Measurements from ENCODE around the gene PPM1J. TPM values are rescaled to one million over a fixed set of nuclear protein-coding genes. Genes with fewer than 3 reads are reported as not detected.
"Not testable (repeated sequence)": the region's sequence is repeated elsewhere in the genome, so short reads cannot be mapped to it uniquely, and the experiment has no call there.

PPM1J gene
- total and polyA plus RNA-seq, 2 donors from 2014 or later = 2.0 to 3.4 TPM

DNA sequence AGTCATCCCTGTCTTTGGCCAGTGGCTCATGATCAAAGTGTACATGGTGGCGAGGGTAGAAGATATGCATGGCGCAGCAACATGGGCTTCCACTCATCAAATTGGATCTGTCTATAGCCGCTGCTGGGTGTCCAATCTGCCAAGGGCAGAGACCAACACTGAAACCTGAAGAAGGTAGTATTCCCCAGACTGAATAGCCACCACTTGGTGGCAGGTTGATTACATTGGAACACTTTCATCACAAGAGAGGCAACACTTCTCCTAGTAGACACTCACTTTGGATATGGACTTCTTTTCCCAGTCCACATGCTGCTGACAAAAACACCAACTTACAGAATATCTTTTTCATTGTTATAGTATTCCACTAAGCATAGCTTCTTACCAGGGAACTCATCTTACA lies 22.4 kb upstream of the PPM1J start:
- FAIRE-seq (no peak), DNase-seq (peak in 1 of 5 donors; percentile 7)
- TF ChIP-seq, protein P1, sequence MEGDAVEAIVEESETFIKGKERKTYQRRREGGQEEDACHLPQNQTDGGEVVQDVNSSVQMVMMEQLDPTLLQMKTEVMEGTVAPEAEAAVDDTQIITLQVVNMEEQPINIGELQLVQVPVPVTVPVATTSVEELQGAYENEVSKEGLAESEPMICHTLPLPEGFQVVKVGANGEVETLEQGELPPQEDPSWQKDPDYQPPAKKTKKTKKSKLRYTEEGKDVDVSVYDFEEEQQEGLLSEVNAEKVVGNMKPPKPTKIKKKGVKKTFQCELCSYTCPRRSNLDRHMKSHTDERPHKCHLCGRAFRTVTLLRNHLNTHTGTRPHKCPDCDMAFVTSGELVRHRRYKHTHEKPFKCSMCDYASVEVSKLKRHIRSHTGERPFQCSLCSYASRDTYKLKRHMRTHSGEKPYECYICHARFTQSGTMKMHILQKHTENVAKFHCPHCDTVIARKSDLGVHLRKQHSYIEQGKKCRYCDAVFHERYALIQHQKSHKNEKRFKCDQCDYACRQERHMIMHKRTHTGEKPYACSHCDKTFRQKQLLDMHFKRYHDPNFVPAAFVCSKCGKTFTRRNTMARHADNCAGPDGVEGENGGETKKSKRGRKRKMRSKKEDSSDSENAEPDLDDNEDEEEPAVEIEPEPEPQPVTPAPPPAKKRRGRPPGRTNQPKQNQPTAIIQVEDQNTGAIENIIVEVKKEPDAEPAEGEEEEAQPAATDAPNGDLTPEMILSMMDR (IDR thresholded peaks at IDR 0.05; ENCODE audit: borderline replicate concordance, extremely low read depth, insufficient read depth) = no peak
- Histone ChIP-seq H3K36me3 (ENCODE audit: control insufficient read depth in 2 of 3, insufficient read depth in 3 of 3, low read length in 3 of 3) (no peaks in the 10 kb centered on the region), H3K9me3 (ENCODE audit: control insufficient read depth in 2 of 3, insufficient read depth in 1 of 3, low read length in 3 of 3) (no peaks in the 10 kb centered on the region), H3K4me3 (ENCODE audit: low read length in 3 of 3) (no peak overlapping the region), H3K4me1 (ENCODE audit: control insufficient read depth in 2 of 3, insufficient read depth in 2 of 3, low read depth in 1 of 3, low read length in 3 of 3) (no peaks in the 10 kb centered on the region), H3K27me3 (ENCODE audit: control insufficient read depth, insufficient read depth, low read length) (no peaks in the 10 kb centered on the region), H3K9ac (ENCODE audit: low read length in 3 of 3) (no peak overlapping the region), H3K27ac (ENCODE audit: low read depth in 2 of 2, low read length in 2 of 2) (no peak overlapping the region)
- intact Hi-C loops (cut with DNase I) = loop anchor here (10.0 kb wide), 1 partner anchor 57 kb away; no protein-coding TSS in a partner anchor

DNA sequence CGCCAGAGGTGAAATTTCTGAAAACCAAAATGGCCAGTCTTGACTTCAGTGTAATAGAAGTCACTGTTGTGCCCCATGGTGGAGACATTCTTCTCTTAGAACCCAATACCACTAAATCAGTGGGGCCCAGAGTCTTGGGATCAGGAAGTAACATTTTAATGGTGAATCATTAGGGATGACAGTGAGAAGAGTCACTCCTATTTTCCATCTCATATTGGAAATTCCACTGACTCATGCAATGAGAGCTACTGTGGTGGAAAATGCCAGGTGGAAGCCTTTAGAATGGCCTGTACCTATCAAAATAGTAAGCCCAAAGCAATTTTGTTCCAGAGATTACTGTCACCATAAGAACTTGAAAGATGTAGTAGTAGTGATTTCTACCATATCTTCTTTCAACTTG lies 20.6 kb upstream of the PPM1J start:
- no peaks in the 10 kb centered on the region for H3K9me3 ChIP-seq (ENCODE audit: control insufficient read depth in 2 of 3, insufficient read depth in 1 of 3, low read length in 3 of 3)
- no peak overlapping the region for H3K27ac ChIP-seq (ENCODE audit: low read depth in 2 of 2, low read length in 2 of 2)
- H3K27me3 ChIP-seq (ENCODE audit: control insufficient read depth, insufficient read depth, low read length) = no peaks in the 10 kb centered on the region
- TF ChIP-seq, protein P1 (IDR thresholded peaks at IDR 0.05; ENCODE audit: borderline replicate concordance, extremely low read depth, insufficient read depth) = no peak
- no peaks in the 10 kb centered on the region for H3K4me1 ChIP-seq (ENCODE audit: control insufficient read depth in 2 of 3, insufficient read depth in 2 of 3, low read depth in 1 of 3, low read length in 3 of 3)
- intact Hi-C loops (cut with DNase I) = loop anchor here (10.0 kb wide), 1 partner anchor 59 kb away; no protein-coding TSS in a partner anchor
- peak in 1 of 5 donors; percentile 0 for DNase-seq
- no peak overlapping the region for H3K4me3 ChIP-seq (ENCODE audit: low read length in 3 of 3)
- H3K36me3 ChIP-seq (ENCODE audit: control insufficient read depth in 2 of 3, insufficient read depth in 3 of 3, low read length in 3 of 3) = no peaks in the 10 kb centered on the region
- no peak overlapping the region for H3K9ac ChIP-seq (ENCODE audit: low read length in 3 of 3)
- FAIRE-seq = no peak

DNA sequence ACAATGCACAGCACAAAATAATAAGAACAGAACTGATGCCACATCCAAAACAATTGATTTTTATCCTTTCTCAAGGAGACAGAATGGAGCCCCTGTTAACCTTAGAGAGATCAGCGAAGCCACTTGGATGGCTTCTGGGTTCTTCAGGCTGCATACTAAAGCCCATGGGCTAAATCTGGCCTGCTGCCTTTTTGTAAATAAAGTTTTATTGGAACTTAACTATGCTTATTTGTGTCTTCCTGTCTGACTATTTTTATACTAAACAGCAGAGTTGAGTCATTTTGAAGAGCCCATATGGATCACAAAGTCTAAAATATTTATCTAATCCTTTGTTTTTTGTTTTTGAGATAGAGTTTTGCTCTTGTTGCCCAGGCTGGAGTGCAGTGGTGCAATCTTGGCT lies 16.3 kb upstream of the PPM1J start:
- no peak overlapping the region for H3K9ac ChIP-seq (ENCODE audit: low read length in 3 of 3)
- FAIRE-seq = no peak
- H3K4me3 ChIP-seq (ENCODE audit: low read length in 3 of 3) = no peak overlapping the region
- H3K36me3 ChIP-seq (ENCODE audit: control insufficient read depth in 2 of 3, insufficient read depth in 3 of 3, low read length in 3 of 3) = no peaks in the 10 kb centered on the region
- no peak overlapping the region for H3K27ac ChIP-seq (ENCODE audit: low read depth in 2 of 2, low read length in 2 of 2)
- H3K4me1 ChIP-seq (ENCODE audit: control insufficient read depth in 2 of 3, insufficient read depth in 2 of 3, low read depth in 1 of 3, low read length in 3 of 3) = no peaks in the 10 kb centered on the region
- intact Hi-C loops (cut with DNase I) = loop anchor here (10.0 kb wide), 1 partner anchor 63 kb away; no protein-coding TSS in a partner anchor
- TF ChIP-seq, protein P1 (IDR thresholded peaks at IDR 0.05; ENCODE audit: borderline replicate concordance, extremely low read depth, insufficient read depth) = no peak
- H3K27me3 ChIP-seq (ENCODE audit: control insufficient read depth, insufficient read depth, low read length) = no peaks in the 10 kb centered on the region
- no peak for DNase-seq
- no peaks in the 10 kb centered on the region for H3K9me3 ChIP-seq (ENCODE audit: control insufficient read depth in 2 of 3, insufficient read depth in 1 of 3, low read length in 3 of 3)

DNA sequence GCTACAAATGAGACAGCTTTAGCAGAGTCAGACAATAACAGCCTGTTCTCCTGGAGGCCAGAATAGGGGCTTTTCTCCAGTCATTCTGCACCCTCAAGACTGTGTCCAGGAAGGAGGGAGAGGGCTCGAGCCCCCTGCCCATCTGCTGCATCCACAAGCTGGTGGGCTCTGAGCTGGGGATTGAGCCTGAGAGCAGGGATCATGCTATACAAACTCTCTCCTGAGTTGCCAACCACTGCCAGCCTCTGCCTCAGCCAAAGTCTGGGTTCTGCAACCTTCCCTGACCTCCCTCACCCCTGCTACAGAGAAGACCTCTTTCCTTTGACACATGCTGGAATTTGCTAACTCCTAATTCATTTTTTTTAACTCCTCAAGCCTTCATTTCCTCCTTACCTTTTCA lies 14.8 kb upstream of the PPM1J start:
- no peak overlapping the region for H3K27ac ChIP-seq (ENCODE audit: low read depth in 2 of 2, low read length in 2 of 2)
- no peak for FAIRE-seq
- DNase-seq = no peak
- intact Hi-C loops (cut with DNase I) = loop anchor here (10.0 kb wide), 2 partner anchors 65 to 315 kb away; no protein-coding TSS in a partner anchor
- TF ChIP-seq, protein P1 (IDR thresholded peaks at IDR 0.05; ENCODE audit: borderline replicate concordance, extremely low read depth, insufficient read depth) = no peak
- H3K9me3 ChIP-seq (ENCODE audit: control insufficient read depth in 2 of 3, insufficient read depth in 1 of 3, low read length in 3 of 3) = no peaks in the 10 kb centered on the region
- no peak overlapping the region for H3K9ac ChIP-seq (ENCODE audit: low read length in 3 of 3)
- H3K36me3 ChIP-seq (ENCODE audit: control insufficient read depth in 2 of 3, insufficient read depth in 3 of 3, low read length in 3 of 3) = no peaks in the 10 kb centered on the region
- no peaks in the 10 kb centered on the region for H3K4me1 ChIP-seq (ENCODE audit: control insufficient read depth in 2 of 3, insufficient read depth in 2 of 3, low read depth in 1 of 3, low read length in 3 of 3)
- H3K4me3 ChIP-seq (ENCODE audit: low read length in 3 of 3) = no peak overlapping the region
- H3K27me3 ChIP-seq (ENCODE audit: control insufficient read depth, insufficient read depth, low read length) = no peaks in the 10 kb centered on the region

DNA sequence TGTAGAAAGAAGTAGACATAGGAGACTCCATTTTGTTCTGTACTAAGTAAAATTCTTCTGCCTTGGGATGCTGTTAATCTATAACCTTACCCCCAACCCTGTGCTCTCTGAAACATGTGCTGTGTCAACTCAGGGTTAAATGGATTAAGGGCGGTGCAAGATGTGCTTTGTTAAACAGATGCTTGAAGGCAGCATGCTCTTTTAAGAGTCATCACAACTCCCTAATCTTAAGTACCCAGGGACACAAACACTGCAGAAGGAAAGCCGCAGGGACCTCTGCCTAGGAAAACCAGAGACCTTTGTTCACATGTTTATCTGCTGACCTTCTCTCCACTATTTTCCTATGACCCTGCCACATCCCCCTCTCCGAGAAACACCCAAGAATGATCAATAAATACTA lies 13.9 kb upstream of the PPM1J start:
- not testable (repeated sequence) for H3K9ac ChIP-seq (ENCODE audit: low read length in 3 of 3); FAIRE-seq; H3K27ac ChIP-seq (ENCODE audit: low read depth in 2 of 2, low read length in 2 of 2); H3K9me3 ChIP-seq (ENCODE audit: control insufficient read depth in 2 of 3, insufficient read depth in 1 of 3, low read length in 3 of 3); DNase-seq; H3K27me3 ChIP-seq (ENCODE audit: control insufficient read depth, insufficient read depth, low read length); H3K4me1 ChIP-seq (ENCODE audit: control insufficient read depth in 2 of 3, insufficient read depth in 2 of 3, low read depth in 1 of 3, low read length in 3 of 3); H3K4me3 ChIP-seq (ENCODE audit: low read length in 3 of 3); H3K36me3 ChIP-seq (ENCODE audit: control insufficient read depth in 2 of 3, insufficient read depth in 3 of 3, low read length in 3 of 3)
- intact Hi-C loops (cut with DNase I) = loop anchor here (10.0 kb wide), 1 partner anchor 316 kb away; no protein-coding TSS in a partner anchor

All from kidney (tissue), 14 donors.